ENCODE data around the gene CLCF1.
"Not testable (repeated sequence)": the region's sequence is repeated elsewhere in the genome, so short reads cannot be mapped to it uniquely, and the experiment has no call there.

Gene CLCF1

DNA sequence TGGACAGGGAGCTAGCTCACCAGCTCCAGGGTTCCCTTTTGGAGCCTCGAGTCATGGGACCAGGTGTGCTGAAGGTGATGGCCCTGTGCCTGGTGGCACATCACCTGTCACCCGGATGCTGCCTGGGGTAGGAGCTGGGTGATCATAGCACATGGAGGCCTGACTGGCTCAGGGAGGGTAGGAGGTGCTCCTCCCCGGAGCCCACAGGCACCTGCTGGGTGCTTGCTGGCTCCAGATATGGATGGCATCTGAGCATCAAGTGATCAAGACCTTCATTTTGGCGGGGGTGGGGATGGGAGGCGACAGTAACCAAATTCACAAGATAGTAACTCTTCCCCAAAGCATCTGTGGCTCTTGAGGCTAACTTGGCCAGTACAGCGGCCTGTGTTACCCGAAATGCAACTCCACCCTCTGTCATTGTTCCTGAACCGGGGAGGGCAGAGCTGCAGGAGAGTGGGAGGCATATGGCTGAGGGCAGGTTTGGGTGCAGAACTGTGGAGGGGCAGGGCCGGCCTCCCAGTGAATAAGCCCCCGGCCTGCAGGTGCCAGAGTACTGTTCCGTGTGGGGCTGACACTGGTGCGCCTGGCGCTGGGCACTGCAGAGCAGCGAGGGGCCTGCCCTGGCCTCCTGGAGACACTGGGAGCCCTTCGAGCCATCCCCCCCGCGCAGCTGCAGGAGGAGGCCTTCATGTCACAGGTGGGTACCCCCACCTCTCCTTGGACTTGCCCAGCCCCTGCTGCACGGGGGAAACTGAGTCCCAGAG is 35.2 kb upstream of the CLCF1 start:
- peak in 3 of 6 experiments; percentile 16 to 53 (median 22) for DNase-seq

DNA sequence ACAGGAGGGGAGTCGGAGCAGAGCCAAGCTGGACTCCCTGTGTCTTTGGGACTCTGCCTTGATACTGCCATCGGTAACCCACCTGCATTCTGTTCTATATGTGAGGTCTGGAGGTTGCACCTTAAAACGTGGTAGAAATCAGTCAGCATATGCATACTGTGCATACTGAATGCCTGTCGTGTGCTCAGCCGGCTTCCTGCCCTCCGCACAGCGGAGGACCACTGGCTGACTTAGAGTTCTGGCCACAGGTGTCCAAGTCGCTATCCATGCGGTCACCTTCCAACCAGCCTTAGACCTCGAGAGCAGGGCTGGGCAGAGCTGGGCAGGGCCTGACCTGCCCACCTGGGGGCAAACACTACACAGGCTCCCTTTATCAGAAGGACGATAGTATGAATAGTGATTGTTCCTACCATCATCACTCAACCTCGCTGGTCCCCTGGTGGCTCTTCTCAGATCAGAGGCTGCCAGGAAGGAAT is 34.3 kb upstream of the CLCF1 start:
- no peak for DNase-seq

GRCh38 chr11:67406969-67407687 is 33.7 kb upstream of the CLCF1 start:
- DNase-seq = peak in 5 of 6 experiments; percentile 25 to 37 (median 33)

GRCh38 chr11:67406420-67406968 is 33.1 kb upstream of the CLCF1 start:
- no peak for DNase-seq

GRCh38 chr11:67405688-67406339 is 32.4 kb upstream of the CLCF1 start:
- DNase-seq = no peak

GRCh38 chr11:67405196-67405567 is 31.8 kb upstream of the CLCF1 start:
- peak in 2 of 6 experiments; percentile 37 to 41 for DNase-seq

DNA sequence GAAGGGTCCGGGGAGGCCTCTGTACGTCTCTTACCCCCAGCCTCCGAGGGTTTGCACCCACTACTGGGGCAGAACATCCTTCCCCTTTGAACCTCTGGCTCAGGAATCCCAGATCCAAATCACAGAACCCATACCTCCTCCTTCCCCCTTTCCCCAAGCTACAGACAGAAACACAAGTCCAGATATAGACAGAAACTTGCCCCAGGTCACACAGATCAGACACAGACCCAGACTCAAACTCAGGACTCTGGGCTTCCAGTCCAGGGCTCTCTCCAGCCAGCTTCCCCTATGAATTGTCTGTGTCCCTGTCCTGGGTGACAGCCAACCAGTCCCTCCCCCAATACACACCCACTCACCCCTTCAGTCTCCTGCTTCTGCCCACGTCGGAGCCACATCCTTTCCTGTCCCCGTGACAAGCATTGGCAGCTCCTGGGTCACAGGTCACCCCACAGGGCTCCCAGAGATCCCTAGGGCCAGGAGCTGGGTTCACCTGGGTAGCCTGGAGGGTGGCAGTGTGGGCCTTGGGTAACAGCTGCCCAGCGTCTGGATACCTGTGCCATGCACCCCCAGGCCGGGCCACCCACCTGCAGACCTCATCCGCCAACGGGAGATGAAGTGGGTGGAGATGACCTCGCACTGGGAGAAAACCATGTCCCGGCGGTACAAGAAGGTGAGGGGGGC is 31.3 kb upstream of the CLCF1 start:
- peak; percentile 20 to 44 (median 38) for DNase-seq

DNA sequence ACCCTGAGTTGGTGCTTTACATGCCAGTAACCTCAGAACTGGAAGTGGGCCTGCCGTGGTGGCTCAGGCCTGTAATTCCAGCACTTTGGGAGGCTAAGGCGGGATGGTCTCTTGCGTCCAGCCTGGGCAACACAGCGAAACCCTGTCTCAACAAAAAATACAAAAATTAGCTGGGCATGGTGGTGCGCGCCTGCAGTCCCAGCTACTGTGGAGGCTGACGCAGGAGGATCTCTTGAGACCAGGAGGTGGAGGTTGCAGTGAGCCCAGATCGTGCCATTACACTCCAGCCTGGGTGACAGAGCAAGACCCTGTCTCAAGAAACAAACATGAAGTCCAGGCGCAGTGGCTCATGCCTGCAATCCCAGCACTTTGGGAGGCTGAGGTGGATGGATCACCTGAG is 29.7 kb upstream of the CLCF1 start:
- DNase-seq = not testable (repeated sequence)

DNA sequence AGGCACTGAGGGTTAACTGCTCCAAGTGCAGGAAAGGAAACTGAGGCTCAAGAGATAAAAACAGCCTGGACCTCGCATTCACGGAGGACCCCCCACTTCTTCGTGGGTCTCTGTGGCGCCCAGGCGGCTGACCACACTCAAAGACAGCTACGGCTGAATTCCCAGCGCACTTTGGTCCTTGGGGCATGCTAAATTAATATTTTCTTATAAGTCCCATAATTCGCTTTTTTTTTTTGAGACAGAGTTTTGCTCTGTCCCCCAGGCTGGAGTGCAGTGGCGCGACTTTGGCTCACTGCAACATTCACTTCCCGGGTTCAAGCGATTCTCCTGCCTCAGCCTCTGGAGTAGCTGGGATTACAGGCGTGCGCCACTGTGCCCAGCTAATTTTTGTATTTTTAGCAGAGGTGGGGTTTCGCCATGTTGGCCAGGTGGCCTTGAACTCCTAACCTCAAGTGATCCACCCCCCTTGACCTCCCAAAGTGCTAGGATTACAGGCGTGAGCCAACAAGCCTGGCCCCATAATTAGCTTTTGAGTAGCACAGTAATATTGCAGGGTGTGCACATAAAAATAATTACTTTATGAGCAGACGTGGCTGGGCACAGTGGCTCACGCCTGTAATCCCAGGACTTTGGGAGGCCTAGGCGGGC is 28.9 kb upstream of the CLCF1 start:
- not testable (repeated sequence) for DNase-seq

DNA sequence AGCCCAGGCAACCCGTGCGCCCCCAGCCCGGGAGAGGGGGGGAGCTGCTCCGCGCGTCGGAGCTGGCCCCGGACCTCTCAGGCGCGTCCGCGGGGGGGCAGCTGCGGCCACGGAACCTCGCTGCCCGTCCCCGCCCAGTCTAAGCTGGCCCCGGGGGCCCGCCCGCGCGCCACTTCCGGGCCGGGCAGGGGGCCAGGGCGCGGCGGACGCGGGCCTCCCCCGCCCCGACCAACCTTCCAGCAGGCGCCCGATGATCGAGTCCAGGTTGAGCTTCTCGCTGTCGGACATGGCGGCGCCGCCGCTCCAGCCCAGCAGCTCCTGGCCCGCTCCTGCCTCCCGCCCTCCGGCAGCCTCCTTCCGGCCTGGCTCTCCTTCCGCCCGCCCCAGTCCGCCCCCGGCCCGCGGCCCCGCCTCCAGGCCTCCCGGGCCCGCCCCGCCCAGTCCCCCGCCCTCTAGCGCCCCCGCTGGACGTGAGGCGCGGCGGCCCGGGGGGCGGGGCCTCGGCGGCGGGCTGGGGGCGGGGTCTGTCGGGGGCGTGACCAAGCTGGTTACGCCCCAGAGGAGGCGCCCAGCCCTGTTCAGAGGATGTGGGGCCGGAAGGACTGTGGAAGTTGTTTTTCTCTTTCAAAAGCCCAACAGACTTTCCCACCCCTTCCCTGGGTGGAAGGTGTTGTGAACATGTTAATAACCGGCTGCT is 28.2 kb upstream of the CLCF1 start, which contains the start of gene PPP1CA:
PPP1CA (minus strand) TSS at position 364 of the 697 bp plus-strand sequence; CDS start at position 288, 76 bp downstream.
- DNase-seq = peak; percentile 89 to 96 (median 94)

DNA sequence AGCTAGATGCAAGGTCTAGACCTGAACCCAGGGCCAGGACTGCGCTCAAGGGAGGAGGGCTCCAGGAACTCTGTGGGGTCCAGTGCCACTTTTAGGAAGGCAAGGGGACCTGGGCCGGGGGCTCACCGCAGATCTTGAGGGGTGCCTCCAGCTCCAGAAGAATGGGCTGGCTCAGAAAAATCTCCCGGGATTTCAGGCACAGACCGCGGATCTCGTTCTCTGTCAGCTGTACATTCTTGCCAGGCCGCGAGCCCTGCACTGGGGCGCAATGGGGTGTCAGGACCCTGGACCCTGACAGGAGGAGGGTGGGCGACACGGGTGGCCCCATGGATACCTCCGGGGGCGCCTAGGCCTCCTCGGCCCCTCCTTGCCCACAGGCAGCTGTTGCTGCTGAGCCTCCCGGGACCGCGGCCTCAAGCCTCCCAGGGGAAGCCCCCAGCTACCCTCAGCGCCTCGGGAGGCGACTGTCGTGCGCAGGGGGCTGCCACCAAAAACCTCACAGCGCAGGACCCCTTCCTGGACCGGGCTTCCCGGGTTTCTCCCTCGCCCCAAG is 27.6 kb upstream of the CLCF1 start:
- peak in 1 of 6 experiments; percentile 39 for DNase-seq

DNA sequence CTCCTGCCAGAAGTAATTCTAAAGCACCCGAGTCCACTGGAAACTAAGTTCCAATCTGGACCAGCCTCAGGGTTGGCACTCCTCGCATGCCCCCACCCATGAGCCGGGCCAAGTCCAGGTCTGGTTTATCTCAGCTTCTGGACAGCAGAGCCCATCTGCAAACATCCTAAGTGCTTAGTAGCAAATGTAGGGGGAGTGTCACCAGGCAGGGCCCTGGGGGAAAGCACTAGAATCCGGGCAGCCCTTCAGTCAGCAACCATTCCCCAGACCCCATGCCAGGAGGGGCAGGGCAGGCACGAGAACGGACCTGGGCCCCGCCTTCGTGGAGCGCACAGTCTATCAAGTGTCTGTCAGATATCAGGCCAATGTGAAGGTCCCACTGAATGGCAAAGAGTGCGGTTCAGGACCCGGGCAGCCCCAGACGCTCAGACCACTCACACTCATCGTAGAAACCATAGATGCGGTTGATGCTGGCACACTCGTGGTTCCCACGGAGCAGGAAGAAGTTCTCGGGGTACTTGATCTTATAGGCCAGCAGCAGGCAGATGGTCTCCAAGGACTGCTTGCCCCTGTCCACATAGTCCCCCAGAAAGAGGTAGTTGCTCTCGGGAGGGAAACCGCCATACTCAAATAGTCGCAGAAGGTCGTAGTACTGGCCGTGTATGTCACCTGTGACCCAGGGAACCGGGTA is 27.0 kb upstream of the CLCF1 start:
- no peak for DNase-seq

DNA sequence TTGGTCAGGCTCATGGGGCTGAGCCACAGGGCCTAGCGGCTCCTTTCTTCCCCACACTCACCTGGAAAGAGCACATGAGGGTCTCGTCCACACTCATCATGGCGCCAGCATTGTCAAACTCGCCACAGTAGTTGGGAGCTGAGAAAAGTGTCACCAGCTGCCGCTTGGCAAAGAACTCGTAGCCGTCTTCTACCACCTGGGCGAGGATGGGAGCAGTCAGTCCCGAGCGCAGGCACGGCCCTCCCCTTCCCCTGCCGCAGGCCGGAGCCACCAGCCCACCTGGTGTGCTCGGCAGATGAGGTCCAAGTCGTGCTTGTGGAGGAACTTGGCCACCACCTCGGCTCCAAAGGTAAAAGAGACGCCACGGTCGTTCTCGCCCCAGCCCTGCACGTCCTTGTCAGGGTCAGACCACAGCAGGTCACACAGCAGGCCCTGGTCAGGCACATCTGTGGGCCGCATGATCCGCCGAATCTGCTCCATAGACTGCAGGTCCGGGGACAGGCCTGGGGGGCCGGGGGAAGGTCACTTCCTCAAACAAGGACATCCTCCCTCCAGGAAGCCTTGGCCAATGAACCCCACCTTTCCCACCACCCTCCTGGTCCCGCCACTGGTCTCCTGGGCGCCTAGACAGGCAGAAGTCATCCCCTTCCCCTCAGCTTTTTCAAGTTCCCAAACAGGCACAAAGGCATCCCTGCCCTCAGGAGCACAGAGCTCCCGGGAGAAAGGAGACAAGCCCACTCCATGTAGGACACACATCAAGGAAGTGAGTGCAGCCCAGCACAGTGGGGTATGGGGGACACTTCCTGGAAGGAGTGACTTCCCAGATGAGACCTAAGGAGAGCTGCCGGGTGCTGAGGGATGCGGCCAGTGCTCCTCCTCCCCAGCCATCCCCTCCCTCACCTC is 25.5 kb upstream of the CLCF1 start:
- DNase-seq = no peak

DNA sequence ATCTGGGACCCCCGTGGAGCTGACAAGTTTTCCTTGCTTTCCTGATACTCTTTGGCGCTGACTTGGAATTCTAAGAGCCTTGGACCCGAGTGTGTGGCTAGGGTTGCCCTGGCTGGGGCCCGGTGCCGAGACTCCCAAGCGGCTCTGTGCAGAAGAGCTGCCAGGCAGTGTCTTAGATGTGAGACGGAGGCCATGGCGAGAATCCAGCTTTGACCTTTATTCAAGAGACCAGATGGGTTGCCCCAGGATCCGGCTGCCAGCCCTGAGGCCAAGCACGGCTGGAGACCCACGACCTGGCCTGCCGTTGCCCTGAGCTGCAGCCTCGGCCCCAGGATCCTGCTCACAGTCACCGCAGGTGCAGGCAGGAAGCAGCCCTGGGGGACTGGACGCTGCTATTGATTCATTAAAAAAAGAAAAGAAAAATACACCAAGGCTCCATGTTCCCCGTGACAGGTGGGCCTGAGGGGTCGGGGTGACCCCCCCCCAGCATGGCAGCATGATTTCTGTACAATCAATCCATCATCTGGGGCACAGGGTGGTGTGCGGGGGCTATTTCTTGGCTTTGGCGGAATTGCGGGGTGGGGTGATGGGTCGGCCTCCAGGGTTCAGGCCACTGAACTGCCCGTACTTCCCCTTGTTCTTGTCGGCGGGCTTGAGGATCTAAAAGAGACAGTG is 24.7 kb upstream of the CLCF1 start:
- DNase-seq = no peak

DNA sequence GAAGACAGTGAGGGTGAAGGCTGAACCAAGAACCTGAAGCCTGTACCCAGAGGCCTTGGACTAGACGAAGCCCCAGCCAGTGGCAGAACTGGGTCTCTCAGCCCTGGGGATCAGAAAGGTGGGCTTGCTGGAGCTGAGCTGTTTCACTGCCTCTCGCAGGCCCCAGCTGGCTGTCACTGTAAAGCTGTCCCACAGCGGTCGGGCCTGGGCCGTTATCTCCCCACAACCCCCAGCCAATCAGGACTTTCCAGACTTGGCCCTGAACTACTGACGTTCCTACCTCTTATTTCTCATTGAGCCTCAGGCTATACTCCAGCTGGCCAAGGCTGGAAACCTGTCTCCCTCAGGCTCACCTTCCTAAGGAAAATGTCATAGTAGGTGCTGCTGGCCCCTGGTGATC is 24.1 kb upstream of the CLCF1 start:
- no peak for DNase-seq

GRCh38 chr11:67396587-67397389 is 23.4 kb upstream of the CLCF1 start:
- DNase-seq = peak in 1 of 6 experiments; percentile 31

GRCh38 chr11:67396259-67396581 is 22.8 kb upstream of the CLCF1 start:
- no peak for DNase-seq

Measured in stimulated activated naive CD4-positive, alpha-beta T cell (primary cell).